Erythroblast (primary cell): Measurements from ENCODE around the gene RC3H1.

Experiments used
- GATA1 ChIP-seq: IDR thresholded peaks from 2 replicates; pipeline ENCODE4 v1.6.1; 2011; ENCODE audit warnings: low read depth, mild to moderate bottlenecking, control low read depth, low read length, moderate library complexity
- POLR2A ChIP-seq: IDR thresholded peaks from 2 replicates; pipeline ENCODE4 v1.6.1; 2011; ENCODE audit warnings: mild to moderate bottlenecking, low read length

DNA sequence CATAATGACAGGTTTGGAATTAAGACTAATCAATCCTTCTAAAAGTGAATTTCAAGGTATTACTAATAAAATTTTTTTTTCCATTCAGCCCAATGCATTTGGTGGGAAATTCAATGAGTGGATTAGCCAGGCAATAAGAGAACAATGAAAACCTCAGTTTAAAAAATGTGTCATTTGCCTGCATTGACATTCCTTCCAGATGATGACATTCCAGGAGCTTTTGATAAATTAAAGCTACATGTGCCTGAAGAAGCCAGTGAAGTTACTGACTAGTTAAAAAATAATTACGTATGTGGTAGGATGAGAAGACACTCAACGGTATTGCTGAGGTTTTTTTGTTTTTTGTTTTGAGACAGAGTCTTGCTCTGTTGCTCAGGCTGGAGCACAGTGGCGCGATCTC is 37.9 kb upstream of the RC3H1 start:
- TF ChIP-seq POLR2A (no peak), GATA1 (no peak)
